ENCODE measurements around the gene TNFRSF11A. TPM values are rescaled to one million over a fixed set of nuclear protein-coding genes. Genes with fewer than 3 reads are reported as not detected.
A peak's percentile ranks its signal among the peaks of the same experiment; 100 is the strongest.

The TNFRSF11A gene
- total RNA-seq (10 to 100 TPM in 1 of 5 experiments, 1 to 10 TPM in 1, under 1 TPM in 3; 0.16 to 22.2 (median 0.68) TPM), polyA plus RNA-seq (not detected), total RNA-seq (not detected)

GRCh38 chr18:62324917-62325805 lies at the start of gene TNFRSF11A:
Gene TNFRSF11A, plus strand, starts transcription at chr18:62325310. Its CDS starts 43 bp downstream, at chr18:62325353.
- Histone ChIP-seq H3K27me3 (ENCODE audit: control insufficient read depth in 2 of 2, insufficient read depth in 2 of 2, low read length in 2 of 2) (peaks cover 12 to 20% of the 10 kb centered on the region in 2 donors), H3K27ac (ENCODE audit: low read depth, low read length) (no peak within 1 kb of the TSS), H3K36me3 (ENCODE audit: control insufficient read depth in 2 of 3, insufficient read depth in 3 of 3, low read length in 3 of 3) (no peaks in the 10 kb centered on the region), H3K9me3 (ENCODE audit: control insufficient read depth in 2 of 3, low read length in 3 of 3) (no peaks in the 10 kb centered on the region), H3K4me1 (ENCODE audit: control insufficient read depth in 2 of 2, insufficient read depth in 2 of 2, low read length in 2 of 2) (peaks cover 14 to 17% of the 10 kb centered on the region in 2 donors), H3K4me3 (ENCODE audit: low read length) (peak within 1 kb of the TSS; percentile 50)
- ATAC-seq = peak; percentile 91
- ChIA-PET POLR2A (no interaction called here), CTCF (interaction anchor here (1.1 kb wide), 1 partner anchor 96 kb away, joined by 4 read pairs; no protein-coding TSS in a partner anchor)
- peaks cover 46 to 78% (median 70%) of the 10 kb centered on the region in 5 donors for H3K27me3 Mint-ChIP-seq
- H3K4me3 Mint-ChIP-seq = peak within 1 kb of the TSS; percentile 80 to 93 (median 84)
- H3K4me1 Mint-ChIP-seq = peaks cover 18 to 53% (median 34%) of the 10 kb centered on the region in 7 donors
- peak; percentile 19 to 83 (median 46) for DNase-seq
- intact Hi-C loops (cut with micrococcal nuclease) = loop anchor here (1.0 to 10.0 kb wide), 8 partner anchors 42 to 658 kb away; partner anchors contain the start of genes PHLPP1 (in 2 of the 2), PIGN (in 1 of the 2), RELCH (in 1 of the 2) and ZCCHC2 (in 1 of the 2)
- peaks cover 0 to 3% (median 0%) of the 10 kb centered on the region in 11 donors for H3K9me3 Mint-ChIP-seq
- peak within 1 kb of the TSS in 5 of 9 donors; percentile 15 to 73 (median 65) for H3K27ac Mint-ChIP-seq
- H3K36me3 Mint-ChIP-seq = peaks cover 0 to 7% (median 0%) of the 10 kb centered on the region in 5 donors

GRCh38 chr18:62277045-62277444 lies 48.1 kb upstream of the TNFRSF11A start:
- ChIA-PET CTCF (no interaction called here), POLR2A (no interaction called here)

GRCh38 chr18:62279561-62279960 lies 45.5 kb upstream of the TNFRSF11A start:
- H3K27me3 Mint-ChIP-seq = no peaks in the 10 kb centered on the region
- ChIA-PET POLR2A (no interaction called here), CTCF (no interaction called here)
- Histone ChIP-seq H3K36me3 (ENCODE audit: control insufficient read depth in 2 of 3, insufficient read depth in 3 of 3, low read length in 3 of 3) (peaks cover 0 to 45% (median 19%) of the 10 kb centered on the region in 3 experiments), H3K27ac (ENCODE audit: low read depth, low read length) (no peak overlapping the region), H3K27me3 (ENCODE audit: control insufficient read depth in 2 of 2, insufficient read depth in 2 of 2, low read length in 2 of 2) (no peaks in the 10 kb centered on the region), H3K4me1 (ENCODE audit: control insufficient read depth in 2 of 2, insufficient read depth in 2 of 2, low read length in 2 of 2) (no peaks in the 10 kb centered on the region), H3K4me3 (ENCODE audit: low read length) (no peak overlapping the region), H3K9me3 (ENCODE audit: control insufficient read depth in 2 of 3, low read length in 3 of 3) (no peaks in the 10 kb centered on the region)
- no peaks in the 10 kb centered on the region for H3K9me3 Mint-ChIP-seq
- peaks cover 4 to 57% (median 37%) of the 10 kb centered on the region in 5 donors for H3K36me3 Mint-ChIP-seq
- intact Hi-C loops (cut with micrococcal nuclease) = loop anchor here in 1 of 2 donors (2.0 kb wide), 1 partner anchor 15 kb away; no protein-coding TSS in a partner anchor
- no peak for DNase-seq
- H3K4me3 Mint-ChIP-seq = no peak overlapping the region
- H3K27ac Mint-ChIP-seq = no peak overlapping the region
- peaks cover 0 to 26% (median 0%) of the 10 kb centered on the region in 7 donors for H3K4me1 Mint-ChIP-seq
- no peak for ATAC-seq

More at GRCh38 chr18:62277045-62277444, 48.1 kb upstream of the TNFRSF11A start:
- DNase-seq = no peak
- no peaks in the 10 kb centered on the region for H3K27me3 ChIP-seq (ENCODE audit: control insufficient read depth in 2 of 2, insufficient read depth in 2 of 2, low read length in 2 of 2)
- H3K4me3 ChIP-seq (ENCODE audit: low read length) = no peak overlapping the region
- H3K4me1 Mint-ChIP-seq = peaks cover 0 to 16% (median 0%) of the 10 kb centered on the region in 7 donors
- peaks cover 4 to 42% (median 21%) of the 10 kb centered on the region in 5 donors for H3K36me3 Mint-ChIP-seq
- H3K4me3 Mint-ChIP-seq = no peak overlapping the region
- H3K27ac ChIP-seq (ENCODE audit: low read depth, low read length) = no peak overlapping the region
- H3K9me3 Mint-ChIP-seq = no peaks in the 10 kb centered on the region
- H3K4me1 ChIP-seq (ENCODE audit: control insufficient read depth in 2 of 2, insufficient read depth in 2 of 2, low read length in 2 of 2) = no peaks in the 10 kb centered on the region
- ATAC-seq = no peak
- H3K9me3 ChIP-seq (ENCODE audit: control insufficient read depth in 2 of 3, low read length in 3 of 3) = no peaks in the 10 kb centered on the region
- peak overlapping the region in 1 of 9 donors; percentile 43 for H3K27ac Mint-ChIP-seq
- intact Hi-C loops (cut with micrococcal nuclease) = no loop called here
- H3K27me3 Mint-ChIP-seq = no peaks in the 10 kb centered on the region
- H3K36me3 ChIP-seq (ENCODE audit: control insufficient read depth in 2 of 3, insufficient read depth in 3 of 3, low read length in 3 of 3) = peaks cover 0 to 40% (median 16%) of the 10 kb centered on the region in 3 experiments

GRCh38 chr18:62280058-62280457 lies 45.1 kb upstream of the TNFRSF11A start:
- peaks cover 4 to 59% (median 40%) of the 10 kb centered on the region in 5 donors for H3K36me3 Mint-ChIP-seq
- H3K36me3 ChIP-seq (ENCODE audit: control insufficient read depth in 2 of 3, insufficient read depth in 3 of 3, low read length in 3 of 3) = peaks cover under 1 to 45% (median 19%) of the 10 kb centered on the region in 3 experiments
- no peak for DNase-seq
- H3K27ac ChIP-seq (ENCODE audit: low read depth, low read length) = no peak overlapping the region
- no peak for ATAC-seq
- H3K9me3 Mint-ChIP-seq = no peaks in the 10 kb centered on the region
- no peaks in the 10 kb centered on the region for H3K4me1 ChIP-seq (ENCODE audit: control insufficient read depth in 2 of 2, insufficient read depth in 2 of 2, low read length in 2 of 2)
- H3K27ac Mint-ChIP-seq = no peak overlapping the region
- no peak overlapping the region for H3K4me3 Mint-ChIP-seq
- H3K9me3 ChIP-seq (ENCODE audit: control insufficient read depth in 2 of 3, low read length in 3 of 3) = no peaks in the 10 kb centered on the region
- peaks cover 0 to 29% (median 0%) of the 10 kb centered on the region in 7 donors for H3K4me1 Mint-ChIP-seq
- no peaks in the 10 kb centered on the region for H3K27me3 Mint-ChIP-seq
- intact Hi-C loops (cut with micrococcal nuclease) = no loop called here
- ChIA-PET CTCF (no interaction called here), POLR2A (no interaction called here)
- no peaks in the 10 kb centered on the region for H3K27me3 ChIP-seq (ENCODE audit: control insufficient read depth in 2 of 2, insufficient read depth in 2 of 2, low read length in 2 of 2)
- H3K4me3 ChIP-seq (ENCODE audit: low read length) = no peak overlapping the region

- H3K9me3 Mint-ChIP-seq = no peaks in the 10 kb centered on the region
- H3K27me3 Mint-ChIP-seq = no peaks in the 10 kb centered on the region
- ChIA-PET POLR2A (interaction anchor here (0.6 kb wide), 1 partner anchor 431 kb away, joined by 3 read pairs; no protein-coding TSS in a partner anchor), CTCF (no interaction called here)
- Histone ChIP-seq H3K36me3 (ENCODE audit: control insufficient read depth in 2 of 3, insufficient read depth in 3 of 3, low read length in 3 of 3) (peaks cover 7 to 53% (median 19%) of the 10 kb centered on the region in 3 experiments), H3K9me3 (ENCODE audit: control insufficient read depth in 2 of 3, low read length in 3 of 3) (no peaks in the 10 kb centered on the region), H3K27ac (ENCODE audit: low read depth, low read length) (no peak overlapping the region), H3K4me3 (ENCODE audit: low read length) (no peak overlapping the region), H3K4me1 (ENCODE audit: control insufficient read depth in 2 of 2, insufficient read depth in 2 of 2, low read length in 2 of 2) (no peaks in the 10 kb centered on the region), H3K27me3 (ENCODE audit: control insufficient read depth in 2 of 2, insufficient read depth in 2 of 2, low read length in 2 of 2) (no peaks in the 10 kb centered on the region)
- H3K36me3 Mint-ChIP-seq = peaks cover 8 to 60% (median 44%) of the 10 kb centered on the region in 5 donors
- peaks cover 0 to 35% (median 0%) of the 10 kb centered on the region in 7 donors for H3K4me1 Mint-ChIP-seq
- intact Hi-C loops (cut with micrococcal nuclease) = no loop called here
- H3K4me3 Mint-ChIP-seq = no peak overlapping the region
- DNase-seq (no peak), ATAC-seq (no peak)
- H3K27ac Mint-ChIP-seq = peak overlapping the region in 2 of 9 donors; percentile 2 to 19
Measured at GRCh38 chr18:62280786-62281185, 44.3 kb upstream of the TNFRSF11A start.

GRCh38 chr18:62281684-62282083 lies 43.4 kb upstream of the TNFRSF11A start:
- DNase-seq = no peak
- no peaks in the 10 kb centered on the region for H3K9me3 Mint-ChIP-seq
- no peak overlapping the region for H3K27ac ChIP-seq (ENCODE audit: low read depth, low read length)
- peaks cover 7 to 60% (median 14%) of the 10 kb centered on the region in 3 experiments for H3K36me3 ChIP-seq (ENCODE audit: control insufficient read depth in 2 of 3, insufficient read depth in 3 of 3, low read length in 3 of 3)
- H3K4me3 Mint-ChIP-seq = no peak overlapping the region
- H3K36me3 Mint-ChIP-seq = peaks cover 8 to 57% (median 43%) of the 10 kb centered on the region in 5 donors
- intact Hi-C loops (cut with micrococcal nuclease) = no loop called here
- ChIA-PET POLR2A (no interaction called here), CTCF (no interaction called here)
- no peaks in the 10 kb centered on the region for H3K4me1 ChIP-seq (ENCODE audit: control insufficient read depth in 2 of 2, insufficient read depth in 2 of 2, low read length in 2 of 2)
- H3K4me1 Mint-ChIP-seq = peaks cover 0 to 35% (median 0%) of the 10 kb centered on the region in 7 donors
- no peaks in the 10 kb centered on the region for H3K27me3 ChIP-seq (ENCODE audit: control insufficient read depth in 2 of 2, insufficient read depth in 2 of 2, low read length in 2 of 2)
- no peaks in the 10 kb centered on the region for H3K27me3 Mint-ChIP-seq
- no peaks in the 10 kb centered on the region for H3K9me3 ChIP-seq (ENCODE audit: control insufficient read depth in 2 of 3, low read length in 3 of 3)
- no peak for ATAC-seq
- no peak overlapping the region for H3K4me3 ChIP-seq (ENCODE audit: low read length)
- peak overlapping the region in 1 of 9 donors; percentile 19 for H3K27ac Mint-ChIP-seq
